ENCODE measurements around the gene RNF13.

DNA sequence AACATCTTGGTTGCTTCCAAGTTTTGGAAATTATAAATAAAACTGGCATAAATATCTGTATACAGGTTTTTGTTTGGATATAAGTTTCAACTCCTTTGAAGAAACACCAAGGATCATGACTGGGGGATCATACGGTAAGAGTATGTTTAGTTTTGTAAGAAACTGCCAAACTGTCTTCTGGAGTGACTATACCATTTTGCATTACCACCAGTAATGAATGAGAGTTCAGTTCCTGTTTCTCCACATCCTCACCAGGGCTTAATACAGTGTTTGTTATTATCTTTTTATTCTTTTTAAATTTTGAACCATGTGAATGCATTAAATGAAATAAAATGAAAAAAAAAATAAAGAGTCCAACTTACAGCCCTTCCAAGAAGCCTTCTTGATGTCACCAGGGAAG lies 17.0 kb upstream of the RNF13 start:
- TF ChIP-seq CTCF (IDR thresholded peaks at IDR 0.05; ENCODE audit: insufficient read depth, low read length) (no peak), POLR2AphosphoS5 (IDR thresholded peaks at IDR 0.05; ENCODE audit: low read depth) (no peak)

Data from HL-60 (cell line).